Kidney glomerular epithelial cell (primary cell): ENCODE results near the gene CNGB1.

Experiments used
- DNase-seq: peaks from one replicate; lab custom pipeline; 2025; lab: John Stamatoyannopoulos, UW

CNGB1 gene

GRCh38 chr16:57970970-57971369 lies at the start of gene CNGB1:
Gene CNGB1, minus strand, starts transcription at chr16:57971128. Its CDS starts 3,842 bp downstream, at chr16:57967286.
- no peak for DNase-seq

GRCh38 chr16:58019866-58020538 lies 49.1 kb upstream of the CNGB1 start:
- DNase-seq, result no peak

GRCh38 chr16:58018803-58019202 lies 47.9 kb upstream of the CNGB1 start:
- DNase-seq, result no peak

- no peak for DNase-seq
Observed at GRCh38 chr16:58016840-58017446, 46.0 kb upstream of the CNGB1 start.

- no peak for DNase-seq
Observed at GRCh38 chr16:58013201-58013956, 42.5 kb upstream of the CNGB1 start.

- DNase-seq, result no peak
Observed at GRCh38 chr16:58012481-58012880, 41.6 kb upstream of the CNGB1 start.

GRCh38 chr16:58011652-58012051 lies 40.7 kb upstream of the CNGB1 start:
- DNase-seq, result peak; percentile 61

- no peak for DNase-seq
Observed at GRCh38 chr16:58010886-58011285, 40.0 kb upstream of the CNGB1 start.

GRCh38 chr16:58009856-58010416 lies 39.0 kb upstream of the CNGB1 start:
- DNase-seq, result no peak

- DNase-seq, result peak; percentile 70
Observed at GRCh38 chr16:58004736-58005135, 33.8 kb upstream of the CNGB1 start.

GRCh38 chr16:58002936-58003335 lies 32.0 kb upstream of the CNGB1 start:
- DNase-seq, result no peak

- no peak for DNase-seq
Observed at GRCh38 chr16:58002416-58002800, 31.5 kb upstream of the CNGB1 start.

GRCh38 chr16:58001781-58002415 lies 31.0 kb upstream of the CNGB1 start:
- no peak for DNase-seq

GRCh38 chr16:58000706-58001676 lies 30.1 kb upstream of the CNGB1 start, which contains the start of gene USB1:
Gene USB1, plus strand, starts transcription at chr16:58001407. Its CDS starts 77 bp downstream, at chr16:58001484.
- peak; percentile 74 for DNase-seq

GRCh38 chr16:57999971-58000705 lies 29.2 kb upstream of the CNGB1 start, which contains the start of gene ZNF319:
Gene ZNF319, minus strand, starts transcription at chr16:58000672. Its CDS starts 2,407 bp downstream, at chr16:57998265.
- peak; percentile 31 for DNase-seq

- peak; percentile 35 for DNase-seq
Observed at GRCh38 chr16:57999366-57999970, 28.5 kb upstream of the CNGB1 start.

- no peak for DNase-seq
Observed at GRCh38 chr16:57998992-57999365, 28.1 kb upstream of the CNGB1 start.

- DNase-seq, result no peak
Observed at GRCh38 chr16:57998486-57998885, 27.6 kb upstream of the CNGB1 start.

- DNase-seq, result no peak
Observed at GRCh38 chr16:57997528-57998265, 26.8 kb upstream of the CNGB1 start.
